Endodermal cell (in vitro differentiated cells): ENCODE data around the gene SMIM38. TPM values are rescaled to one million over a fixed set of nuclear protein-coding genes. Genes with fewer than 3 reads are reported as not detected.

Source experiments
- DNase-seq: peaks from one replicate; pipeline ENCODE4 v3.0.0-alpha.2; 2017
- H3K27ac ChIP-seq: 2 replicates; pipeline ENCODE4 v1.5.1; 2013; ENCODE audit warnings: mild to moderate bottlenecking, low read depth, low read length, moderate library complexity
- H3K27me3 ChIP-seq: 2 replicates; pipeline ENCODE4 v1.6.1; 2013; ENCODE audit warnings: mild to moderate bottlenecking, low read length, moderate library complexity; ENCODE audit not compliant: insufficient read depth, control insufficient read depth, poor library complexity, severe bottlenecking
- H3K36me3 ChIP-seq: 2 replicates; pipeline ENCODE4 v1.7.0; 2013; ENCODE audit warnings: mild to moderate bottlenecking, low read length, moderate library complexity; ENCODE audit not compliant: control insufficient read depth, insufficient read depth
- H3K4me1 ChIP-seq: one replicate; pipeline ENCODE4 v1.7.0; 2013; ENCODE audit warnings: low read length; ENCODE audit not compliant: control insufficient read depth, insufficient read depth
- H3K4me3 ChIP-seq: 2 replicates; pipeline ENCODE4 v1.5.1; 2013; ENCODE audit warnings: mild to moderate bottlenecking, low read length, moderate library complexity
- H3K9ac ChIP-seq: 2 replicates; pipeline ENCODE4 v1.6.1; 2013; ENCODE audit warnings: mild to moderate bottlenecking, low read length, moderate library complexity; ENCODE audit not compliant: poor library complexity, severe bottlenecking; ENCODE audit errors: extremely low read depth
- H3K9me3 ChIP-seq: 2 replicates; pipeline ENCODE4 v1.6.1; 2013; ENCODE audit warnings: mild to moderate bottlenecking, low read length, moderate library complexity; ENCODE audit not compliant: control insufficient read depth
- H3K27ac Mint-ChIP-seq: 2 replicates; pipeline ENCODE4 v1.8.0; 2020; ENCODE audit warnings: mixed read lengths
- H3K27me3 Mint-ChIP-seq: 2 replicates; pipeline ENCODE4 v1.8.0; 2021; ENCODE audit warnings: mild to moderate bottlenecking, mixed read lengths; ENCODE audit not compliant: insufficient read depth
- H3K36me3 Mint-ChIP-seq: 2 replicates; pipeline ENCODE4 v1.8.0; 2020; ENCODE audit warnings: low read depth, mixed read lengths
- H3K4me1 Mint-ChIP-seq: 2 replicates; pipeline ENCODE4 v1.8.0; 2020; ENCODE audit warnings: mixed read lengths
- H3K4me3 Mint-ChIP-seq: 2 replicates; pipeline ENCODE4 v1.8.0; 2020; ENCODE audit warnings: mild to moderate bottlenecking, moderate library complexity, mixed read lengths
- H3K9me3 Mint-ChIP-seq: 2 replicates; pipeline ENCODE4 v1.8.0; 2020; ENCODE audit warnings: mild to moderate bottlenecking, mixed read lengths
- CTCF ChIP-seq: fragments of 200-600 bp; sonication (generic); conservative IDR thresholded peaks from 2 replicates; pipeline ENCODE4 v1.5.0; 2021; ENCODE audit warnings: antibody characterized with exemption, mild to moderate bottlenecking
- WGBS, 2 experiments: methylation state at CpG; one replicate each; pipeline versions ENCODE4 v1.1.5 to v1.1.7; 2013; ENCODE audit warnings: missing lambda C conversion rate in 2 of 2, mixed read lengths in 1 of 2; ENCODE audit not compliant: insufficient coverage in 1 of 2, insufficient read length in 1 of 2; 5-methylcytosine and 5-hydroxymethylcytosine counted together
- total RNA-seq, 2 donors: library from RNA; stranded (reverse); fragmentation: NEBNext Ultra II Directional in 1 of 2; extraction: Animal tissue kit (Norgen Biotek cat#: 25700) in 1 of 2; gene quantifications; 2 replicates in 1 of 2; 3 replicates in 1 of 2; pipeline ENCODE4 v1.2.1, GENCODE V29; 2021

Gene SMIM38
- total RNA-seq, 2 donors from 2014 or later = 0.20 to 0.64 TPM

- 94 to 100% methylated on average over 3 of the region's 3 CpGs for WGBS, 2 experiments
- Histone ChIP-seq H3K27me3 (no peaks in the 10 kb centered on the region), H3K9ac (no peak overlapping the region), H3K4me1 (no peaks in the 10 kb centered on the region), H3K4me3 (no peak overlapping the region), H3K27ac (no peak overlapping the region), H3K9me3 (no peaks in the 10 kb centered on the region), H3K36me3 (no peaks in the 10 kb centered on the region)
- H3K9me3 Mint-ChIP-seq = no peaks in the 10 kb centered on the region
- no peak for TF ChIP-seq CTCF
- no peaks in the 10 kb centered on the region for H3K4me1 Mint-ChIP-seq
- no peak overlapping the region for H3K4me3 Mint-ChIP-seq
- DNase-seq = no peak
- no peaks in the 10 kb centered on the region for H3K36me3 Mint-ChIP-seq
- H3K27me3 Mint-ChIP-seq = peaks cover 5% of the 10 kb centered on the region
- H3K27ac Mint-ChIP-seq = no peak overlapping the region
Observed at GRCh38 chr11:69180726-69181125, 25.0 kb downstream of the SMIM38 start.

- Histone ChIP-seq H3K4me3 (no peak overlapping the region), H3K9ac (no peak overlapping the region), H3K4me1 (no peaks in the 10 kb centered on the region), H3K27ac (no peak overlapping the region), H3K27me3 (no peaks in the 10 kb centered on the region), H3K9me3 (no peaks in the 10 kb centered on the region), H3K36me3 (no peaks in the 10 kb centered on the region)
- H3K4me1 Mint-ChIP-seq = peaks cover 8% of the 10 kb centered on the region
- peaks cover 2% of the 10 kb centered on the region for H3K9me3 Mint-ChIP-seq
- 70 to 88% methylated on average over 2 to 8 of the region's 8 CpGs for WGBS, 2 experiments
- no peaks in the 10 kb centered on the region for H3K36me3 Mint-ChIP-seq
- no peak for TF ChIP-seq CTCF
- DNase-seq = no peak
- no peak overlapping the region for H3K27ac Mint-ChIP-seq
- H3K27me3 Mint-ChIP-seq = peaks cover 5% of the 10 kb centered on the region
- H3K4me3 Mint-ChIP-seq = no peak overlapping the region
Observed at GRCh38 chr11:69183613-69184012, 27.9 kb downstream of the SMIM38 start.

- Histone ChIP-seq H3K27me3 (no peaks in the 10 kb centered on the region), H3K9me3 (no peaks in the 10 kb centered on the region), H3K36me3 (no peaks in the 10 kb centered on the region), H3K4me3 (no peak overlapping the region), H3K9ac (no peak overlapping the region), H3K4me1 (no peaks in the 10 kb centered on the region), H3K27ac (no peak overlapping the region)
- TF ChIP-seq CTCF = peak; percentile 59
- Mint-ChIP-seq H3K4me3 (no peak overlapping the region), H3K36me3 (no peaks in the 10 kb centered on the region), H3K4me1 (peaks cover 8% of the 10 kb centered on the region), H3K9me3 (peaks cover 6% of the 10 kb centered on the region), H3K27me3 (no peaks in the 10 kb centered on the region), H3K27ac (no peak overlapping the region)
- WGBS, 2 experiments = 78 to 86% methylated on average over 10 to 17 of the region's 17 CpGs
- DNase-seq = no peak
Observed at GRCh38 chr11:69186316-69187260, 30.9 kb downstream of the SMIM38 start.
